HG03060 (cell line): ENCODE results near the gene EIF3B.

Experiments
- ATAC-seq: cut with Tn5 transposase; IDR thresholded peaks from one replicate; pipeline ENCODE4 v1.9.1; 2021; ENCODE audit warnings: low read depth, moderate number of reproducible peaks; ENCODE audit not compliant: unreplicated experiment

The EIF3B gene

DNA sequence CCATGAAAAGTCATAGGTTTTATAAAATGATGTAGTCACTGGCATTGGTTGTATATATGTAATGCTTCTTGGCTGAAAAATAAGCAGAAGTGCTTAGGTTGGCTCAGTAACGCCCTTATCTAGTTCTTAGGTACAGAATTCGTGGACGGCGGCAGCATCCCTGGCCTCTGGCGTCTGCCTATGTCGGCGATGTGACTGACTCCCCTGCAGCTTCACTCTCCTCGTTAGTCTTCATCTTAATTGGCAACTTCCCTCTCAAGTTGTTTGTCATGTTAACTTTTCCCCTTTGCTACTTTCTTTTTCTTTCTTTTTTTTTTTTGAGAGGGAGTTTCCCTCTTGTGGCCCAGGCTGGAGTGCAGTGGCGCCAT, 67.3 kb downstream of the EIF3B start:
- ATAC-seq, result no peak

DNA sequence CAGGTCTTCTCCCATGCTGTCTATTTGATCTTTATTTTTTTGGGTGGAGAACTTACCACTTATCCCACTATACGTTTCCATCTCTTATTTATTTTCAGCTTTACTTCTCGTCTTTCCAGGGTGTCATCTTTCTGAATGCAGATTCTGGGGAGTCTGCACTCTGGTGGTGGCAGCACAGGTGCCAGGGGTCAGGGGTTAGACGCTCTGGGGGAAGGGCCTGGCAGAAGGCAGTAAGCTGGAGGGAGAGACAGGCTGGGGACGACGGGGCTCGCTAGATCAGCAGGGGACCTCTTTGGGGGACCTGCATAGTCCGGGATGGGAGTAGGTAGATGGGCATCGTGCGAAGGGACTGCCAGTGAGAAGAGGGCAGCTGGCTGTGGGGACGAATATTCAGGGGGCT, 71.1 kb downstream of the EIF3B start:
- no peak for ATAC-seq
